Kidney epithelial cell (primary cell): ENCODE results near the gene SLC1A5. TPM values are rescaled to one million over a fixed set of nuclear protein-coding genes. Genes with fewer than 3 reads are reported as not detected.
"Not testable (repeated sequence)": the region's sequence is repeated elsewhere in the genome, so short reads cannot be mapped to it uniquely, and the experiment has no call there.

Experiments
- DNase-seq: peaks from one replicate; pipeline ENCODE4 v3.0.0-alpha.2; 2010; ENCODE audit warnings: low read depth
- H3K27me3 ChIP-seq: 2 replicates; pipeline ENCODE4 v1.6.0; 2011; ENCODE audit warnings: low read length; ENCODE audit not compliant: control insufficient read depth, insufficient read depth
- H3K36me3 ChIP-seq: 2 replicates; pipeline ENCODE4 v1.5.1; 2011; ENCODE audit warnings: low read length; ENCODE audit not compliant: control insufficient read depth, insufficient read depth
- H3K4me3 ChIP-seq: 2 replicates; pipeline ENCODE4 v1.5.1; 2011; ENCODE audit warnings: low read depth, mild to moderate bottlenecking, control low read depth, low read length
- CTCF ChIP-seq: IDR thresholded peaks from 2 replicates; pipeline ENCODE4 v1.5.1; 2011; ENCODE audit warnings: mild to moderate bottlenecking, moderate library complexity, low read length, control low read depth, inconsistent platforms; ENCODE audit not compliant: insufficient read depth, poor library complexity, severe bottlenecking
- total RNA-seq: library from RNA; depleted of rRNA; stranded (reverse); fragments of >200 nt; gene quantifications from 2 replicates; pipeline ENCODE4 v1.2.3, GENCODE V29; 2015

Gene SLC1A5
- total RNA-seq, 1 donor from 2014 or later = 192 TPM

- no peak for TF ChIP-seq CTCF
- H3K36me3 ChIP-seq = no peaks in the 10 kb centered on the region
- no peak overlapping the region for H3K4me3 ChIP-seq
- no peak for DNase-seq
- H3K27me3 ChIP-seq = no peaks in the 10 kb centered on the region
These were observed 27.6 kb upstream of the SLC1A5 start for GRCh38 chr19:46815833-46816627.

DNA sequence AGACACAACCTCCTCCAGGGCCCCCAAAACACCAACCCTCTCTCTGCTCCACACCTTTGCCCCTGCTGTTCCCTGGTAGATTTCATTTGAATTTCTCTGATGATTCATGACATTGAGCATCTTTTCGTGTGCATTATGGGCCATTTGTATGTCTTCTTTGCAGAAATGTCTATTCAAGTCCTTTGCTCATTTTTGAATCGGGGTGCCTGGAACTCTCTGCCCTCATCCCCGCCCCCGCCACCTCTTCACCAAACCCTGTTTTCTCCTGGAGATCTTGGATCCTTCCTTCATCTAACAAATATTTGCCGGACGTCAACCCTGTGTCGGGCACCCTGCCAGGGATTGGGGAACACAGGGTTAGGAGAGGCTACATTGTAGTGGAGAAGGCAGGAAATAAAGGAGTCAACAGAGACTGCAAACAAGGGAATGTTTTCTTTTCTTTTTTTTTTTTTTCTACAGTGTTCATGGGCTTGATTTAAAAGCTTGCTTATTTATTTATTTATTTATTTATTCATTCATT, 25.5 kb upstream of the SLC1A5 start:
- H3K36me3 ChIP-seq = no peaks in the 10 kb centered on the region
- no peak for TF ChIP-seq CTCF
- no peak for DNase-seq
- H3K27me3 ChIP-seq = no peaks in the 10 kb centered on the region
- H3K4me3 ChIP-seq = no peak overlapping the region

DNA sequence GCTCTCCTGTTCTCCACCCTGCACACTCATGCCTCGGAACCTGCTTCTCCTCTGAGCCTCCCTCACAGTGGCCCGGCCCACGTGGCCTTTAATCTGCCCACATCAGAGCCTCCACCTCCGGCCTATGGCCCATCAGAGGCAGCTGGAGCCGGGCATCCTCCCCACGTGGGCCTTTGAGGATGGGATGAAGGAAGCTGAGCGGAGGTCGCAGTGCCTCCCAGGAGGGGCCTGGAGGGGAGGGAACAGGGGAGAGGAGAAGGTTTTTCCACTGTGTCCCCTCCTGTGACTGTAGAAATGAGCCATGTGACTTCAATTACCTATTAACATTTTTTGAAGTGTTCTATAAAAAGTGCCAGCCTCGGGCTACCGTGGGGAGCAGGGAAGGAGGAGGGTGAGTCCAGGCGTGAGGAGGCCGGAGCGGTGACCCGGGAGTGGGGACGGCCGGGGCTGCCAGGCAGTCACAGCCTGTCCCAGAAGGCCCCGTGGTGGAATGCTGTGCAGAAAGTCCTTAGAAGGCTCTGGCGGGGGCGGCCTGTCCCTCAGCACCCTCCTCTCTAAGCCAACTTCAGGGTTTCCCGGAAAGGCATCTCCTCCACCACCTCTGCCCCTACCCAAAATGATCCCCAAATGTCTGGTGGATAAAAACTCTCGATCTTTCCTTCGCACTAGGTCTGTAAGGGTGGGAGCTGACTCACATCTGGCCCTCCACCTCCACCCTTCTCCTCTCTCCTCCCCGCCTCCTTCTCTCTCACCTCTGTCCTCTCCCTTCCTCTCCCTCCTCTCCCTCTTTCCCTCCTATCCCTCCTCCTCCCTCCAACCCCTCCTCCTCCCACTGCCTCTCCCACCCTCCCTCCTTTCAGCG, 24.8 kb upstream of the SLC1A5 start:
- Histone ChIP-seq H3K4me3 (no peak overlapping the region), H3K27me3 (no peaks in the 10 kb centered on the region), H3K36me3 (no peaks in the 10 kb centered on the region)
- no peak for TF ChIP-seq CTCF
- no peak for DNase-seq

DNA sequence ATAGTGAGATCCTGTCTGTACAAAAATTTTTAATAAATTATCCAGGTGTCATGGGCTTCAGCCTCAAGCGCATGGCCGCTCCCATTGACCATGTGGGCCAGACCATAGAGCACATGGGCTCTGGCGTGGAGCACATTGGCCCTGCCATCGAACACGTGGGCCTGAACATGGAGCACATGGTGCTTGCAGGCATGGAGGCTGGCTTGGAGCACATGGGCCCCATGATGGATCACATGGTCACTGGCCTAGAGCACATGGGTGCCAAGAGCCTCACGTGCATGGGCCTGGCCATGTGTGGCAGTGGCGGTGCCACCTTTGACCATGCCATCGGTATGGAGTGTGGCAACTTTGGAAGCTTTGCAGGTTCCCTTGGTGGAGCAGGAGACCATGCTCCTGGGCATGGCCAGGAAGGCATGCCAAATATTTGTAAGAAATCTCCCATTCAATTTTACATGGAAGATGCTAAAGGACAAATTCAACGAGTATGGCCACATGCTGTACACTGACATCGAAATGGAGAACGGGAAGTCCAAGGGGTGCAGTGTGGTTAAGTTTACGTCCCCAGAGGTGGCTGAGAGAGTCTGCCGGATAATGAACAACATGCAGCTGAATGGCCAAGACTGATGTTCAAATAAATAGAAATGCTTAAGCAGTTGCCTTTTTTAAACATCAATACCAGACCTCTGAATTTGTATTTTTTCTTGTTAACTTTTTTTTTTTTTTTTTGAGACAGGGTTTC, 21.3 kb upstream of the SLC1A5 start:
- no peak for TF ChIP-seq CTCF
- DNase-seq = no peak
- H3K4me3 ChIP-seq = no peak overlapping the region
- no peaks in the 10 kb centered on the region for H3K27me3 ChIP-seq
- H3K36me3 ChIP-seq = no peaks in the 10 kb centered on the region

DNA sequence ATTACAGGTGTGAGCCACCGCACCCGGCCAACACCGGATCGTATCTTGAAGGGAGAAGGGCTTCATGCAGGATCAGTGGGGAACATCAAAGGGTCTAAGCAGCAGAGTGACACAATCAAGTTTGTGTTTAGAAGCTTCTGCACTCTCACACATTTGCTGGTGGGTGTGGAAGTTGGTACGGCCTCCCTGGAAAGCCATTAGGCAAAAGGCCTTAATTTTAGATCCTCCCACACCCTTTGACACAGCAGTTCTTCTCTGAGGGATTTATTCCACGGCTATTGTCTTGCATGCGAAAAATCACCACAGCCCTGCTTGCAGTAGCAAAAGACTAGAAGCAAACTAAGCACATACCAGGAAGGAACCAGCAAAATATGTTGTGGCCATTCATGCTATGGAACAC, 18.3 kb upstream of the SLC1A5 start:
- no peaks in the 10 kb centered on the region for H3K27me3 ChIP-seq
- H3K36me3 ChIP-seq = no peaks in the 10 kb centered on the region
- no peak for TF ChIP-seq CTCF
- DNase-seq = no peak
- no peak overlapping the region for H3K4me3 ChIP-seq

DNA sequence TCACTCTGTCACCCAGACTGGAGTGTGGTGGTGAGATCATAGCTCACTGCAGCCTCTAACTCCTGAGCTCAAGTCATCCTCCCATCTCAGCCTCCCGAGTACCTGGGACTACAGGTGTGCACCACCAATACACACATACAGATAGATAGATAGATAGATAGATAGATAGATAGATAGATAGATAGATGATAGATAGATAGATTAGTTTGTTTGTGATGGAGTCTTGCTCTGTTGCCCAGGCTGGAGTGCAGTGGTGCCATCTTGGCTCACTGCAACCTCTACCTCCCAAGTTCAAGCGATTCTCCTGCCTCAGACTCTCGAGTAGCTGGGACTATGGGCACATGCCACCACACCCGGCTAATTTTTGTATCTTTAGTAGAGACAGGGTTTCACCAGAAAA, 16.0 kb upstream of the SLC1A5 start:
- H3K4me3 ChIP-seq, DNase-seq: not testable (repeated sequence)

More for the DNA sequence above, 16.0 kb upstream of the SLC1A5 start:
- not testable (repeated sequence) for H3K27me3 ChIP-seq, H3K36me3 ChIP-seq
